ENCODE results near the gene SHISAL2A.

GRCh38 chr1:52599236-52599635 lies 33.7 kb upstream of the SHISAL2A start:
- TF ChIP-seq EEA1 (CRISPR knock-in tag; IDR thresholded peaks at IDR 0.05; ENCODE audit: borderline replicate concordance) (no peak), NR2C2 (CRISPR knock-in tag; IDR thresholded peaks at IDR 0.05; ENCODE audit: borderline replicate concordance) (no peak), FOSL2 (CRISPR knock-in tag; IDR thresholded peaks at IDR 0.05) (no peak), ZNF224 (CRISPR knock-in tag; IDR thresholded peaks at IDR 0.05) (no peak), CTCF (CRISPR knock-in tag; IDR thresholded peaks at IDR 0.05) (no peak), JUN (CRISPR knock-in tag; IDR thresholded peaks at IDR 0.05) (no peak), NONO (IDR thresholded peaks at IDR 0.05) (no peak), NONO (CRISPR knock-in tag; conservative IDR thresholded peaks at IDR 0.05) (no peak)

Measured in HepG2 (cell line).